CD4-positive, alpha-beta T cell treated with Interleukin-12 subunit alpha and Interleukin-12 subunit beta, for 1 hour (primary cell): ENCODE results near the gene LAGE3.
"Not testable (repeated sequence)": the region's sequence is repeated elsewhere in the genome, so short reads cannot be mapped to it uniquely, and the experiment has no call there.

ENCODE experiments used
- DNase-seq: peaks from one replicate; pipeline ENCODE4 v3.0.0-alpha.2; 2020

The LAGE3 gene

DNA sequence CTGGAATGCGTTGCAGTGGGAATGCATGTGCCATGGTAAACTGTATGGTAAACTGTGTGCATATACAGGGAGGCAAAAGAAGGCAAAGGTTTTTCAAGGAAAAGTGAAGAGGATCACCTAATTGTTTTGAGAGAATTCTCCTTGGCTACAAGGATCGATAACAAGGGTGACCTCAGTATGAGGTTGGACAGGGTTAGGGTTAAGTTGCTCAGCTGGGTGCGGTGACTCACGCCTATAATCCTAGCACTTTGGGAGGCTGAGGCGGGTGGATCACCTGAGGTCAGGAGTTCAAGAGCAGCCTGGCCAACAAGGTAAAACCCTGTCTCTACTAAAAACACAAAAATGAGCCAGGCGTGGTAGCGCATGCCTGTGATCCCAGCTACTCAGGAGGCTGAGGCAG lies 22.3 kb upstream of the LAGE3 start:
- DNase-seq: not testable (repeated sequence)

DNA sequence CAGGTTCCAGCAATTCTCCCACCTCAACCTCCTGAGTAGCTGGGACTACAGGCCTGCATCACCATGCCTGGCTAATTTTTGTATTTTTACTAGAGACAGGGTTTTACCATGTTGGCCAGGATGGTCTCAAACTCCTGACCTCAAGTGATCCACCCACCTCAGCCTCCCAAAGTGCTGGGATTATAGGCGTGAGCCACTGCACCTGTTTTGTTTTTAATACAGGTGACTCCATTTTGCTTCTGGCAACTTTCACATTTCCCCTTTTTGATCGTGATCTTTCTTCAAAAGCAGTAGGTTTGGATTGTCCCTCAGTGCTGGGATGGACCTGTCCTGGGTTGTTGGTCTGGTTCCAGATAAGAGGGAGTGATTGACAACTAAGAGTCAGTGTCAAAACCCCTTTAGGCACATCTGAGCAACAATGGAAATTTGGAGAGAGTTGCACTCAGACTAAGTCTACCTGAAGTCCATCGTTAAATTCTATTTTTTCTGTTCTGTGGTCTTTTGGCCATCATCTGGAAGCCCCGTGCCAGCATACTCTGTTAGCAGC lies 17.6 kb upstream of the LAGE3 start:
- not testable (repeated sequence) for DNase-seq

DNA sequence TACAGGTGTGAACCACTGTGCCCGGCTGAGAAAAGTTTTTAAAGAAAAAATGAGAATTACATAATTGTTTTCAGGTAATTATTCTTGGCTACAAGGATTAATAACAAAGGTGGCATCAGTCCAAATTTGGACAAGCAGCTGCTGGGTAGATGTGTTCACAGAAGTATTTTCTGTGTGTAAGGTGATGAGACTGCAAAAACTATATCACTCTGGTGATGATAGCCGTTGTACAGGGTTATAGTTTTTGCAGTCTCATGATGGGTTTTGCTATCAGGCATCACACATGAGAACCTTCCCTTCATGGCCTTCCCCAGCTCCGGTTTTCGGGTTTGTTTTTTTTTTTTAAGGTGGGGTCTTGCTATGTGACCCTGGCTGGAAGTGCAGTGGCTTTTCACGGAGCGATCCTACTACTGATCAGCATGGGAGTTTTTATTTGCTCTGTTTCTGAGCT lies 16.4 kb upstream of the LAGE3 start:
- no peak for DNase-seq

DNA sequence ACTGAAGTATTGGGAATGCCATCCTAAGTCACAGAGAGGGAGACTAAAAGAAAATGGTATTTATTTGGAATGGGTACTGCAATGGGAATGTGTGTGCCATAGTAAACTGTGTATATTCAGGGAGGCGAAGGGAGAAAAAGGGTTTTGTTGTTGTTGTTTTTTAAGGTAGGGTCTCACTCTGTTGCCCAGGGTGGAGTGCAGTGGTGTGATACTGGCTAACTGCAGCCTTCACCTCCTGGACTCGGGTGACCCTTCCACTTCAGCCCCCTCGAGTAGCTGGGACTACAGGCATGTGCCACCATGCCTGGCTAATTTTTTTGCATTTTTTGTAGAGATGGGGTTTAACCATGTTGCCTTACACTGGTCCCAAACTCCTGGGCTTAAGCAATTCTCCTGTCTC lies 15.6 kb upstream of the LAGE3 start:
- DNase-seq: no peak

DNA sequence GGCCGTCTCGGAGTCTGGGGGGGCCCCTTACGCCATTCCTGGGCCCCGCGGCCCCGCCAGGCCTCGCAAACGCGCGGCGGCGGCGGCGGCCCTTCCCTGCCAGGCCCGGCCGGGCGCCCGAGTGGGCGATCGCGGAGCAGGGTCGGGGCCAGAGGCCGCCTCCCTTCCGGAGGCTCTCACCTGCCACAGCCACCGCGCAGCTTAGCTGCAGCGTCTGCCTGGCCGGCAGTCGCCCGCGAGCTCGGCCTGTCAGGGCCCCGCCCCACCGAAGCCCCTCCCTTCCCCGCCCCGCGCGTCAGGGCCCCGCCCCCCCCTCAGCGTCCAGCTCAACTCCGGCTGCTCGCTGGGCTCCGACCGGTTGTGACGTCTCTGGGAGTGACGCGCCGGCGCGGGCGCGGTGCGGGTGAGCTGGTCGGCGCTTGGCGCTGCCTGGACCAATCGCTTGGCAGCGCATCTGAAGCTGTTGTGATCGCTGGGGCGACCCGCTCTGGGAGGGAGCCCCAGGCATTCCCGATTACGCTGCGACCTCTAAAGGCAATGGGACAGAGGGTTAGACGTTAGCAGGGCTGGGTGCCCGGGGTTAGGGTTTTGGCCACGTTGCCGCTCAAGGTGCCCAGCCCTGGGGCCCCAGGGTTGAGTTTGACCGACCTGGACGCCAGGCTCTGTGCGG lies 11.5 kb upstream of the LAGE3 start, which contains the start of gene SLC10A3:
Gene SLC10A3 (minus strand): TSS at position 216 of the 670 bp plus-strand sequence. CDS start 1,689 bp downstream, outside the sequence.
- peak; percentile 94 for DNase-seq

DNA sequence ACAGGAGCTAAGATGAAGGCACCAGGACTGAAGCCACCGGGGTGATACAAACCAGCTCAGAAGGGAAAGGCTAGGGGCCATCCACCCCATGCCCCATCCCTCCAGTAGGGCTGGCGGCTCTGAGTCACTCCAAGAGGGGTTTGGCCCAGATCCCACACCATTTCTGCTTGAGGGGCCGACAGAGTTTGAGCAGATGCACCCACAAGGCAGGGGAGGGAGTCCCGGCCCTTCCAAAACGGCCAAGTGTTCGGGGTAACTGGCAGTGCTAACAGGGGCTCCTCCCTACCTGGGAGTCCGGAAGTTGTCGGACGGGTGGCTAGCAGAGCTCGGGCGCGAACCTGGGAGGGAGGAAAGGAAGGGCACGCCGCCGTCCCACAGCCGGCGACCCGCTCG lies 10.9 kb upstream of the LAGE3 start:
- no peak for DNase-seq

DNA sequence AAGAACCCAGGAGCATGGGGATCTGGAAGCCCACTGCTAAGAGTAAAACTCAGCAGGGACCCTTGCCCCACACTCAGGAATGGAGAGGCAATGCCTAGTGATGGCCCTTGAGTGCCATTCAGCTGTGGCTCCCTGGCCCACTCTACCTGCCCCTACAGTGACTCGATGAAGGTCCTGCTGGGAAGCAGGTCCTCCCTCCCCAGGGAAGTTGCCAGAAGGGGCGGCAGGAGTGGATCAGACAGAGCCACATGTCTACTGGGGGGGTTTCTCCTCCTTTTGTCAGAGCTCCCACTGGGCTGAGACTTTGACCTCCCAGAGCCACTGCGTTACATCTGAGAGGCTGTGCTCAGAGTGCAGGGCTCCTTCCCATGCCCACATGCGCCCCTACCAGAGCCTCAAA lies 10.1 kb upstream of the LAGE3 start:
- DNase-seq: no peak

DNA sequence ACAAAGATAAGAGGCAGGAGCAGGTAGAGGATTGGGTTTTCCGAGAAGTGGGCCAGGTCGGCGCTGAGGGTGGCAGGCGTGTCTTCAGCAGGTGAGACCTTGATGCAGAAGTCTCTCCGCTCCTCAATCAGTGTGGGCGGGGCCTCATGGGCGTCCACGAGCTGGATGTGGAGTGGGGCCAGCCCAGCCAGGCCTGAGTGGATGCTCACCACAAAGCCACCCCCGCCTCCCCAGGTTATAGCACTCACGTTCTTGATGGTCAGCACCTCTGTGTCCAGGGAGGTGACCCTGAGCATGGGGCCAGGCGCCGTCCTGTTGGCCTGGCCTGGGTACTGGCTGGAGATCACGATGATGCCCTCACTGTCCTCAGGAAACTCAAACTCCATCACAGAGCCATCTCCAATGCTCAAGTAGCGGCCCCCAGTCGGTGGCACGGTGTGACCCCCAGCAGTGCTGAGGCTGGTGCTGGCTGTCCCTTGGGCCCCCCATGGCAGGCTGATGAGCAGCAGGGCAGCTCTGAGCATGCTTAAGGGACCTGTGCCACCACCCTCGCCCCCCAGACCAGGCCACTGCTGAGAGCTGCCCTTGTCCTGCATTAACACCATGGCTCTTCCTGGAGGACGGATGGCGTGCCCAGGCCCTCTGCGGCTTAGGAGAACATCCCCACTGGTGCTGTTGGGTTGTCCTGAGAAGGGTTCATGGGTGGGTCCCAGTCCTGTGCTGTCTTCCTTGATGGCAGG lies 9.4 kb upstream of the LAGE3 start:
- DNase-seq: no peak

DNA sequence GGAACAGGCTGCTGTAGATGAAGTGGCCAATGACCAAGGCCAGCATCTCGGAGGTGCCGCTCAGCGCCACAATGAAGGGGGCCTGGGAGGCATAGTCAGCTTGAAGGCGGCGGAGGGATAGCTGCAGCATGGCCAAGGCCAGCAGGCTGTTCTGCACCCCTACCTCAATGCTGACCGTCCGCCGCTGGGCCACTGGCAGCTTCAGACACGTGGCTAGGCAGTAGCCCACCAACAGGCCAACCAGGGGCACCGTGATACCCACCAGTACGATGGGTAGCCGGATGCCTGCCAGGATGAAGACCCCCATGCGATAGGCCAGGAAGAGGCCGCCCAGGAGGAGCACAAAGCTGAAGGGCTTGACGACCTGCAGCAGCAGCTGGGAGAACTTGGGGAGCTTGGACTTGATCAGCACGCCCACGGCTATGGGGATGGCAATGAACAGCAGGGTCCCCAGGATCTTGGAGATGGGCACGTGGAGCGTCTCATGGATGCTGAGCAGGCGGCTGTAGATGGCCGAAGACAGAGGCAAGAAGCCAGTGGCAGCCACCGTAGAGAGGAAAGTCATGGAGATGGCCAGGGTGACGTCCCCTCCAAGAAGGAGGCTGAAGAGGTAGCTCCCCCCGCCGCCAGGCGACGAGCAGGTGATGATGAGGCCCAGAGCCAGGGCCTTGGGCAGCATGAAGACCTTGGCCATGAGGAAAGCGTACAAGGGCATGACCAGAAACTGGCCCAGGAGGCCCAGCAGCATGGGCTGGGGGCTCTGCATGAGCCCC lies 8.6 kb upstream of the LAGE3 start:
- DNase-seq: no peak

DNA sequence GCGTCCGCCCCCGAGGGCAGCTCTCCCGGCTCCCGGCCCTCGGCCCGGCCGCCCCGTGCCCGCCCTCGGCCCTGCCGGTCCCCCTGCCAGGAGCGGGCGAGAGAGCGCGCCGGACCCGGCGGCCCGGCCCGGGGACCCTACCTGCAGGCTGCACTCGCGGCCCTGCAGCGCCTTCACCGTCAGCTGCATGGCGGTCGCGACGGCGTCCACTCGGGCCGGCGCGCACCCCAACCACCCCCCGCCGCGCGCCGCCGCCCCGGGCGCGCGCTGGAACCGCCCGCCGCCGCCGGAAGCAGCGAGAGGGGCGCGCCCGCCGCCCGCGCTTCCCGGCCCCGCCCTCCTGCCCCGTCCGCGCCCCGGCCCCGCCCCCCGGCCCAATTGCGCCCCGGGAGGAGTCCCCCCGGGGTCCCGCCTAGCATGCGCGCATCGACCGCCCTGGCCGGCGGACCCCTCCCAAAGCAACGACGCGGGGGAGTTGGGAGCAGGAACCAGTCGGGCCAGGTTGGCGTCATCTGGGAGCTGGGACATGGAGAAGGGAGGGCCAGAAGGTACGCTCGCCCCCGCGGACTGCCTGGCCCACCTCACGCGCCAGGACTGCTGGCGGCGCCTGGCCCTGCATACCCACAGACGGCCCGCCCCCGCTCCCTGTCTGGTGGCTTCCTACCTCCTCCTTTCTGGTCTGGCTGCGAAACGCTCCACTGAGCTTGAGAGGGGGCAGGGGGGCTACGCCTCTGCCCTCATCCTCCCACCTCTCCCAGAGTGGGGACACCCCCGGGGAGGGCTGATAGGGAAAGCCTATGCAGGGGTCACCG lies 7.5 kb upstream of the LAGE3 start, which contains the start of gene UBL4A:
Gene UBL4A (minus strand): TSS at position 220 of the 812 bp plus-strand sequence. CDS start 31 bp downstream, at position 189.
- peak; percentile 70 for DNase-seq

DNA sequence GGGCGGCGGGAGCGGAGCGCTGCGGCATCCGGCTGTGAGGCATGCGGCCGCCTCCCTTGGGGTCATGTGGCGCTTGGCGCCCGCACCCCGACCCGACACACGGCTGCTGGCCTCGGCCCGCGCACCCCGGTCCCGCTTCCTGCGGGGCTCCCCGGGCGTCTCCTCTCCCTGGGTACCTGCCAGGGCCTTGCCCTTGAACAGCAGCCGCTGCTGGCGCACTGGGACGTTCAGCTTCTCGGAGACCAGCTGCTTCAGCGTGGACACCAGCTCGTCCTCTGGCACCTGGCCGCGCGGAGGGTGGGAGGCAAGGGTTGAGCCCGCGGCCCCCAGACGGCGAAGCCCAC lies 6.9 kb upstream of the LAGE3 start:
- peak; percentile 44 for DNase-seq

DNA sequence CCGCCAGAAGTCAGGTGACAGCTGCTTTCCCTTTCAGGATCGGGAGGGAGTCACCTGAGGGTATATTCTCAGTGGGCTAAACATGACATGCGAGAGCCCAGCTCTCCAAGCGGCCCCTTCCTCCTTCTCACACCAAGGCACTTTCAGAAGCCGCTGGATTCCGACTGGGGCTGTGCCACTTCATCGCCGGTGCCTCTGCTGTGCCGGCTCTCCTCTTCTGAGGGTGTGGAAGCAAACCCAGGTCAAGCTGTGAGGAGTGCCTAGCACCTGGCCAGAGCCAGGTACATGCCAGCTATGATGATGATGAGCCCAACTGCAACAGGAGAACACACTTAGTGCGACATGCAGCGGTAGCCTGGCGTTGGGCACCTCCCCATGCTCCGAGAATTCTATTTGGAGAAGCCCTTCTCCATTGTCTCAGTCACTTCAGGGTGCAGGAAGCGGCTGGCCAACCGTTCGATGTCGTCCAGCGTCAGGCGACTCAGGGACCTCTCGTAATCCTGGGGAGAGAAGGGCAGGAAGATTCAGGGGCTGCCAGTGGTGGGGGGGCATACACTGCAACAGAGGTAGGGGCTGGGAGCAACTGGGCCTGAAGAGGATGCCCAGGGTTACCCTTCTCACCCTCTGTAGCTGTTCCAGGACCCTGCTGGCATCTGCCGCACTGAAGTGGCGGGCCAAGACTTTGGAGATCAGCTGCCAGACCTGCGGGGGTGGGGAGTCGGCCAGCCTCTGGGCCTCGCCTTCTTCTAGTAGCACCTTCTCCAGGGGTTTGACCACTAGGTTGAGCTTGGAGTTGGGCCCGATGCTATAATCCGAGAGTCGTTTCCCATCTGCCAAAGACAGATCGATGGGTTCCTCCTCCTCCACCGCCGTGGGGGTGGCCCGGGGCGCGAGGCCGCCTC lies 6.3 kb upstream of the LAGE3 start:
- DNase-seq: no peak

DNA sequence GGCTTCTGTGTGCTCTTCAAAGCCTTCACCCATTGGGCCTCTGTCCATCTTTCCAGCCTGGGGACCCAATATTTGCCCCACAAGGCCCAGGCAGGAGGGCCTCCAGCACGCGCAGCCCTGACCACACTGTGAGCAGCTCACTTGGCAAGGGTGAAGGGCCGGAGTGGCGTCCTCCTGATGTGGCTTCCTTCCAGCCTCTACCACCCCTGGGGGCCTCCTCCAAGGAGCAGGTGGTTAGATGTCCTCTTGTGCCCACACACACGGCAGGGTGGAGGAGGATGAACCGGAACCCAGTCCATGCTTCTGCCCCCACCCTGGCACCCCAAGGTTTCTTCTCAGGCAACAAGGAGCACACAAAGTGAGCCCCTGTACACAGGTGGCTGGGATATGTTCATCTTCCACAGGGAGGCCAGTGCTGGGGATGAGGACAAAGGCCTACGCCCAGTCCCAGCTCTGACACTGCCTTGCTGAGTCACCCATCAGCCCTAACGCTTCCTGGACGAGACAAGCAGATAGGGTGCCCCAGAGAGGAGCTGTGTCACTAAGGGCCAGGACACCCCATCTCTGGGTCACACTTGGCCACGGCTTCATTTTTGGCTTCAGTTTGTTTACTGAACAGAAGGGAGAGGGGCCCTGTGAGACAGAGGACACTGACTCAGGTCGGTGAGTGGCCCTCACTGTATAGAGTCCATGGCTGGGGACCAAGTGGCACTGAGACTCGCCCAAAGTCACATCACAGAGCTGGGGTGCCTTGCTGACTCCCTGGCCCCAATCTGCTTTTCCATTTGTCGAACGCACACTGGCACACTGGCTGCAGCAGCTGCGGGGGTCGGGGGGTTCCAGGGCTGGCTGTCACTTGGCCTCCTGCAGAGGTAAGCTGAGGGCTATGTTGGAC lies 5.4 kb upstream of the LAGE3 start:
- no peak for DNase-seq

DNA sequence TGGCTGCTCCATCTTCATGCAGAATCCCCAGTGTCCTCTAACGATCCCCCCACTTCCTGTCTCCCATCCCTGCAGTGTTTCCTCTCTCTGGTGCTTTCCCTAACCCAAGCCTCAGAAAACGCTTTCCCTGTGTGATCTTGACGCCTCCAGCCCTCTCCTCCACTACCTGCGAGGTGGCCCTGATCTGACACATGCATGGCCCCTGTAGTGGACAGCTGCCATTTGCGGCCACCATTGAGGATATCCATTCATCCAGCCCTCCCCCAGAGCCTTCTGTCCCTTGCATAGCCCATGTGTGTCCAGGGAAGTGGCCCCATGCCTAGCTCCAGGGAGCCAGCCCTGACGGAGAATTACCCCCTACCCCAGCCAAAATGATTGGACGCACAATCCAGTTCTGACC lies 4.2 kb upstream of the LAGE3 start:
- DNase-seq: no peak

DNA sequence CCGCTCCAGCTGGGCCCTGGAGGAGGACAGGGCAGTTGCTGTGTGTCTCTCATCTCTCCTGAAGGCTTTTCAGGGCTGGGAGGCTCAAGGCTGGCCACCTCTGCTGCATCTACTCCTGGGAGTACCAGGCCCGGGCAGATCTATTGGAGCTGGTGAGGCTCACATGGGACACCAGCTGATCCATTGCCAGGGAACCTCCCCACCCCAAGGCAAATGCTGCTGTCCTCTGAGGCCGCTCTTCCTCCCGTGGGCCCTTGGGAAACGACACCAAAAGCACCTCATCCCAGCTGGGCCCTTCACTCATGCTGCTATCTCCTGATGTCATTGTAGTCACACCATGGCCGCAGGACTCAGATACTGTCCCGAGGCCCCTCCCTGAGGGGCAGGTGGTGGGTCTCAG lies 3.7 kb upstream of the LAGE3 start:
- DNase-seq: no peak

DNA sequence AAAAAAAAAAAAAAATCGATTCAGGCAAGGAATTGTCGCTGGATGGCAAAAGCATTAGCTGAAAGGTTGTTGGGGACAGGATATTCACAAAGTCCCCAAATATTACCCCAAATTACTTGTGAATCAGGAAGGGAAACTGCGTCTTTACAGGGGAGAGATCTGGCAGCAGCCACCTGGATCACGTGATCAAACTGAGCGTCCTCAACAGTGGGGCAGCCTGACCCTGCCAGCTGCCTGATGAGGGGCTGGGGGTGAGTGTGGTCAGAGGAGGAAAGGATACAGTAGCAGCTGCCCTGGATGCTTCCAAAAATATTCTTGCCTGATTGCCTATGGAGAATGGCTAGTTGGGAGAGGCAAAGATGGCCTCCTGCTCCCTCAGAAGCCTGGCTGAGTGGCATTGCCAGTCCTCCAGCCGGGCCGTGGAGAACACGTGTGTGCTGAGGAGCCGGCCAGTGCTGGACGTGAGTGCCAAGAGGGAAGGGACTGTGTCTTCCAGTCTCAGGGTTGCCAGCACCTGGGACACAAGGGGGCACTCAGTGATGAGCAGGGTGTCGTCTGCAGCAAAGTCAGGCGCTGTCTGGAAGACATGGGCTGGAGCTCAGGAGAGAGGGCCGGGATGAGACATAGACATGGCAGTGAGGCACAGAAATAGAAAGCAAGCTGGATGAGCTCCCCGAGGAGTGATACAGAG lies 3.0 kb upstream of the LAGE3 start:
- DNase-seq: no peak

DNA sequence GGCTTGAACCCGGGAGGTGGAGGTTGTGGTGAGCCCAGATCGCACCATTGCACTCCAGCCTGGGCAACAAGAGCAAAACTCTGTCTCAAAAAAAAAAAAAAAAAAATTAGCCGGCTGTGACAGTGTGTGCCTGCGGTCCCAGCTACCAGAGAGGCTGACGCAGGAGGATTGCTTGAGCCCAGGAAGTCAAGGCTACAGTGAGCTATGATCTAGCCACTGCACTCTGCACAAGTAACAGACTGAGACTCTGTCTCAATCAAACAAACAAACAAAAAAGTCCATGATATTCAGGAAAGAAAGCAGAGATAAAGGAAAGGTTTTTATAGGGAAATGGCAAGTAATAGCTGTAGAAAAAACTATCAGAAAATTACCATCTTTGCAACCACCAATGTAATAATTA lies 2.1 kb upstream of the LAGE3 start:
- no peak for DNase-seq

DNA sequence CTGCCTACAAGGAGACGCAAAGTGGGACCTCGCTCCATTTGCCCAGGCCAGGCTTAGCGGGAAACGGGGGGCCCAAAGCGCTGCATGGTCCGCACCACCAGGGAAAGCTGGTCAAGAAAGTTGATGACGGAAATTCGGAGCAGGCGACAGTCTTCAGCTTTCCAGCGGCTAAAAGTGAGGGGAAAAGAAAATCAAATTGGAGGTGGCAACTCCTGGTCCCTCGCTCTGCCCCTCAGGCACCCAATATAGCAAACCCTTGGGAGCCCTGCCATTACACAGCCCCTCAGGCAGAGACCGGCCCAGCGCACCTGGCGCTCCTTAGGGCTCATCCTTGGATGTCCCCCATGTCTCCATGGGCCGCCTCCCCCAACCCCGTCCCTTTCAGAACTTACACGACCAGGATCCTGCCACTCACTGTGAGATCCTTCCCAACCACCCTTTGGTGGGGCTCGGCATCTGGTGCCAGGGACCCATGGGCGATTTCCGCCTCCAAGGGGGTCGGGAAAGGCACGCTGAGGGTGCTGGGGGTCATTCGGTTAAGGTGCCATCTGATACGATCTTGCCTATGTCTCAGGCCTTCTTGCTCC lies 1.1 kb downstream of the LAGE3 start:
- DNase-seq: no peak

DNA sequence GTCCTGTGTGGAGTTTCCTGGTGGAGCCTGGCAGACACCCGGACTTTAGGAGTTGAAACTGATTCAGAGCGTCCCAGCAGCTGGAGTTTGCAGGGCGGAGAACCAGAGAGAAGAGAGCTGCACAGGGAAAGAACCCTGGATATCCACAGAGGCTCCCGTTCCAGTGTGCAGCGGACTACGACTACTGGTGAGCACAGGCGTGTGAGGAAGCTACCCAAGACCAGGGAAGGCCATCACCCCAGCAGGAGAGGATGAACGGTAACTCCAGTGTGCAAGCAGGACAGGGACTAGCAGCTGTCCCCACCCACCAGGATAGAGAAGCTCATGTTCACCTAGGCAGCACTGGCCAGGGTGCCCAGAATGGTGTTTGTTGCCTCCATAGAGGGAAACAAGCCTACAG lies 2.3 kb downstream of the LAGE3 start:
- no peak for DNase-seq
